IMR-90 (cell line): ENCODE data around the gene SHISAL2B. TPM values are rescaled to one million over a fixed set of nuclear protein-coding genes. Genes with fewer than 3 reads are reported as not detected.

ENCODE experiments used
- ATAC-seq: fragments of 200-7000 bp; cut with Tn5 transposase; 2 replicates; pipeline ENCODE4 v1.9.1; 2020; ENCODE audit warnings: low read depth, mild to moderate bottlenecking, moderate library complexity
- BruUV-seq: library from RNA; stranded (reverse); fragments of 400-500 nt; replicated peaks from 2 replicates; lab custom pipeline; 2021; lab: Mats Ljungman, UMichigan
- CTCF ChIA-PET: fragments of 300-600 bp; formaldehyde crosslinking; extraction: SDS; loops from one replicate; lab custom pipeline; 2021; ENCODE audit warnings: antibody characterized with exemption; lab: Yijun Ruan, JAX
- POLR2A ChIA-PET: fragments of 300-600 bp; sonication (Branson Sonifier 250); formaldehyde crosslinking; loops from one replicate; lab custom pipeline; 2022; ENCODE audit warnings: antibody characterized with exemption; ENCODE audit not compliant: unreplicated experiment; lab: Charles Lee
- DNase-seq: peaks from one replicate; pipeline ENCODE4 v3.0.0; 2013
- H2AFZ ChIP-seq: replicated peaks from 2 replicates; pipeline ENCODE3; 2013; ENCODE audit warnings: low read length, mild to moderate bottlenecking; ENCODE audit not compliant: poor library complexity
- H2AK5ac ChIP-seq: 2 replicates; pipeline ENCODE4 v1.6.1; 2013; ENCODE audit warnings: low read depth, low read length, inconsistent platforms
- H2AK9ac ChIP-seq: replicated peaks from 2 replicates; pipeline ENCODE3; 2013; ENCODE audit warnings: mild to moderate bottlenecking, low read depth, low read length, moderate library complexity; ENCODE audit not compliant: poor library complexity
- H2BK120ac ChIP-seq: 2 replicates; pipeline ENCODE4 v1.6.1; 2013; ENCODE audit warnings: low read depth, low read length, inconsistent platforms
- H2BK15ac ChIP-seq: 3 replicates; pipeline ENCODE4 v1.6.1; 2013; ENCODE audit warnings: low read depth, low read length, inconsistent platforms
- H2BK20ac ChIP-seq: 2 replicates; pipeline ENCODE4 v1.6.1; 2013; ENCODE audit warnings: low read depth, mild to moderate bottlenecking, inconsistent platforms, low read length, moderate library complexity
- H2BK5ac ChIP-seq: 2 replicates; pipeline ENCODE4 v1.6.1; 2013; ENCODE audit warnings: mild to moderate bottlenecking, low read depth, low read length, inconsistent platforms; ENCODE audit not compliant: poor library complexity, severe bottlenecking
- H3K14ac ChIP-seq: replicated peaks from 2 replicates; pipeline ENCODE4 v1.6.1; 2013; ENCODE audit warnings: low read depth, low read length, inconsistent platforms
- H3K18ac ChIP-seq: 2 replicates; pipeline ENCODE4 v1.6.1; 2013; ENCODE audit warnings: low read depth, low read length, control low read depth
- H3K23ac ChIP-seq: 2 replicates; pipeline ENCODE4 v1.6.1; 2013; ENCODE audit warnings: low read depth, low read length, inconsistent platforms
- H3K27ac ChIP-seq: 2 replicates; pipeline ENCODE4 v1.5.1; 2013; ENCODE audit warnings: mild to moderate bottlenecking, control low read depth, low read length; ENCODE audit not compliant: insufficient read depth
- H3K27me3 ChIP-seq: 2 replicates; pipeline ENCODE4 v1.6.1; 2013; ENCODE audit warnings: low read length; ENCODE audit not compliant: control insufficient read depth, insufficient read depth
- H3K36me3 ChIP-seq: 2 replicates; pipeline ENCODE4 v1.6.1; 2013; ENCODE audit warnings: low read length, mixed read lengths; ENCODE audit not compliant: control insufficient read depth, insufficient read depth
- H3K4ac ChIP-seq: 2 replicates; pipeline ENCODE4 v1.6.1; 2013; ENCODE audit warnings: low read depth, low read length, inconsistent platforms
- H3K4me1 ChIP-seq: 2 replicates; pipeline ENCODE4 v1.6.1; 2013; ENCODE audit warnings: low read length, mixed read lengths; ENCODE audit not compliant: control insufficient read depth, insufficient read depth
- H3K4me2 ChIP-seq: 2 replicates; pipeline ENCODE4 v1.6.1; 2013; ENCODE audit warnings: low read depth, mild to moderate bottlenecking, control low read depth, low read length, moderate library complexity
- H3K4me3 ChIP-seq: 2 replicates; pipeline ENCODE4 v1.5.1; 2013; ENCODE audit warnings: low read depth, mild to moderate bottlenecking, control low read depth, low read length, moderate library complexity; ENCODE audit not compliant: insufficient read depth
- H3K56ac ChIP-seq: 2 replicates; pipeline ENCODE4 v1.6.1; 2013; ENCODE audit warnings: low read length, inconsistent platforms; ENCODE audit not compliant: insufficient read depth; ENCODE audit errors: extremely low read depth
- H3K79me1 ChIP-seq, 2 experiments: 2 replicates each; pipeline ENCODE4 v1.6.1; 2013; ENCODE audit warnings: low read length in 2 of 2, inconsistent platforms in 1 of 2, low read depth in 1 of 2
- H3K9ac ChIP-seq: 2 replicates; pipeline ENCODE4 v1.6.1; 2013; ENCODE audit warnings: low read depth, low read length, control low read depth
- H3K9me1 ChIP-seq: 2 replicates; pipeline ENCODE4 v1.6.1; 2013; ENCODE audit warnings: low read length, inconsistent platforms; ENCODE audit not compliant: insufficient read depth
- H3K9me3 ChIP-seq: 2 replicates; pipeline ENCODE4 v1.6.1; 2013; ENCODE audit warnings: low read length; ENCODE audit not compliant: control insufficient read depth, insufficient read depth
- H4K20me1 ChIP-seq: 2 replicates; pipeline ENCODE4 v1.6.1; 2013; ENCODE audit warnings: low read length, inconsistent platforms; ENCODE audit not compliant: insufficient read depth
- H4K5ac ChIP-seq: 2 replicates; pipeline ENCODE4 v1.6.1; 2013; ENCODE audit warnings: mild to moderate bottlenecking, low read depth, low read length, control low read depth
- H4K8ac ChIP-seq, 2 experiments: 2 replicates each; pipeline ENCODE4 v1.6.1; 2013; ENCODE audit warnings: low read depth in 2 of 2, low read length in 2 of 2, control low read depth in 1 of 2, inconsistent platforms in 1 of 2
- H4K91ac ChIP-seq: 2 replicates; pipeline ENCODE4 v1.6.1; 2013; ENCODE audit warnings: low read depth, low read length, inconsistent platforms; ENCODE audit not compliant: insufficient read depth
- BHLHE40 ChIP-seq: fragments of 150-350 bp; IDR thresholded peaks from 2 replicates; pipeline ENCODE4 v1.6.1; 2016; ENCODE audit warnings: mild to moderate bottlenecking, low read depth, low read length
- CEBPB ChIP-seq: IDR thresholded peaks from 2 replicates; pipeline ENCODE4 v1.6.1; 2012; ENCODE audit warnings: low read depth, low read length, improper control_type of control experiment
- CHD1 ChIP-seq: IDR thresholded peaks from 2 replicates; pipeline ENCODE4 v1.6.1; 2012; ENCODE audit warnings: low read depth, low read length, improper control_type of control experiment
- FOS ChIP-seq: fragments of 150-350 bp; IDR thresholded peaks from 2 replicates; pipeline ENCODE4 v1.6.1; 2016; ENCODE audit warnings: low read depth, low read length
- MAFK ChIP-seq: IDR thresholded peaks from 2 replicates; pipeline ENCODE4 v1.6.1; 2012; ENCODE audit warnings: low read depth, low read length, improper control_type of control experiment
- MAZ ChIP-seq: IDR thresholded peaks from 2 replicates; pipeline ENCODE4 v1.6.1; 2012; ENCODE audit warnings: low read depth, mild to moderate bottlenecking, low read length, improper control_type of control experiment, moderate library complexity, borderline replicate concordance
- MXI1 ChIP-seq: IDR thresholded peaks from 2 replicates; pipeline ENCODE4 v1.6.1; 2012; ENCODE audit warnings: low read depth, mild to moderate bottlenecking, low read length, moderate library complexity, borderline replicate concordance
- NFE2L2 ChIP-seq: fragments of 150-350 bp; IDR thresholded peaks from 2 replicates; pipeline ENCODE4 v1.6.1; 2016; ENCODE audit warnings: low read depth, mild to moderate bottlenecking, low read length
- POLR2A ChIP-seq: IDR thresholded peaks from 2 replicates; pipeline ENCODE4 v1.6.1; 2012; ENCODE audit warnings: mild to moderate bottlenecking, low read depth, low read length
- RAD21 ChIP-seq: IDR thresholded peaks from 2 replicates; pipeline ENCODE4 v1.6.1; 2012; ENCODE audit warnings: low read length, improper control_type of control experiment
- RCOR1 ChIP-seq: IDR thresholded peaks from 2 replicates; pipeline ENCODE4 v1.6.1; 2012; ENCODE audit warnings: mild to moderate bottlenecking, low read length, improper control_type of control experiment; ENCODE audit not compliant: insufficient replicate concordance
- RFX5 ChIP-seq: IDR thresholded peaks from 2 replicates; pipeline ENCODE4 v1.8.0; 2012; ENCODE audit warnings: low read depth, mild to moderate bottlenecking, low read length, moderate library complexity
- SMC3 ChIP-seq: fragments of 150-350 bp; IDR thresholded peaks from 2 replicates; pipeline ENCODE4 v1.6.1; 2016; ENCODE audit warnings: low read depth, mild to moderate bottlenecking, antibody characterized with exemption, low read length, moderate library complexity
- USF2 ChIP-seq: fragments of 150-350 bp; IDR thresholded peaks from 2 replicates; pipeline ENCODE4 v1.6.1; 2017; ENCODE audit warnings: mild to moderate bottlenecking, antibody characterized with exemption, low read length, low read depth
- WGBS, 2 experiments: methylation state at CpG; one replicate each; pipeline versions ENCODE4 v1.1.5 to v1.1.7; 2013; ENCODE audit warnings: missing lambda C conversion rate in 2 of 2; ENCODE audit not compliant: insufficient read length in 1 of 2; ENCODE audit errors: extremely low coverage in 2 of 2; 5-methylcytosine and 5-hydroxymethylcytosine counted together
- dilution Hi-C: fragments of 300-500 bp; cut with HindIII; formaldehyde crosslinking; loops from one replicate; pipeline ENCODE4 v1.14.3; 2018; ENCODE audit warnings: low sequenced_read_pairs; ENCODE audit not compliant: unreplicated experiment
- in situ Hi-C: fragments of 300-500 bp; cut with MboI; formaldehyde crosslinking; loops from 3 replicates; pipeline ENCODE4 v1.14.3; 2019; ENCODE audit warnings: low sequenced_read_pairs, inconsistent platforms, mixed read lengths
- intact Hi-C: fragments of 100-400 bp; cut with micrococcal nuclease; formaldehyde crosslinking; loops from 2 replicates; pipeline ENCODE4 v1.10.0; 2022
- polyA plus RNA-seq, 3 experiments: library from polyadenylated mRNA; depleted of rRNA; stranded (reverse); fragments of >200 nt; gene quantifications; 2 replicates each; pipeline ENCODE4 v1.2.3, GENCODE V29; 2012; ENCODE audit warnings: low replicate concordance in 1 of 3
- total RNA-seq: library from RNA; depleted of rRNA; stranded (reverse); fragments of >200 nt; gene quantifications from 2 replicates; pipeline ENCODE4 v1.2.3, GENCODE V29; 2012
- TF ChIP-seq, protein P1 (sequence below): fragments of 150-350 bp; IDR thresholded peaks from 2 replicates; pipeline ENCODE4 v1.6.1; 2016; ENCODE audit warnings: low read depth, mild to moderate bottlenecking, low read length, moderate library complexity, borderline replicate concordance
- TF ChIP-seq, protein P2 (sequence below): conservative IDR thresholded peaks from 2 replicates; pipeline ENCODE4 v1.5.1; 2012; ENCODE audit warnings: mild to moderate bottlenecking, low read depth, low read length, improper control_type of control experiment

Gene SHISAL2B
- total and polyA plus RNA-seq, 2 of the 4 experiments (the other 2 are of a cell fraction): not detected

- H4K5ac ChIP-seq: no peak overlapping the region
- no peak overlapping the region for H4K91ac ChIP-seq
- no peak overlapping the region for H3K4me3 ChIP-seq
- no peak overlapping the region for H2BK20ac ChIP-seq
- H3K27me3 ChIP-seq: no peaks in the 10 kb centered on the region; the same call in 1 of the 2 replicates
- dilution Hi-C loops (no loop called here), in situ Hi-C loops (no loop called here), intact Hi-C loops (no loop called here)
- ChIA-PET CTCF (no interaction called here), POLR2A (no interaction called here)
- H2BK15ac ChIP-seq: no peak overlapping the region
- peaks cover 3% of the 10 kb centered on the region; the same call in 1 of the 2 replicates for H3K4me1 ChIP-seq
- 60% methylated on average over 1 of the region's 1 CpG; no CpG with 5 or more reads in 1 of the 2 experiments for WGBS, 2 experiments
- ATAC-seq (no peak), DNase-seq (no peak)
- no peak overlapping the region for H3K27ac ChIP-seq
- no TSS peak for BruUV-seq
- no peaks in the 10 kb centered on the region for H3K79me1 ChIP-seq
- H3K9me3 ChIP-seq: no peaks in the 10 kb centered on the region
- no peak overlapping the region for H2AFZ ChIP-seq
- H3K23ac ChIP-seq: no peak overlapping the region
- no peaks in the 10 kb centered on the region for H4K20me1 ChIP-seq
- no peak overlapping the region for H3K4me2 ChIP-seq
- no peak overlapping the region for H2AK9ac ChIP-seq
- H2BK5ac ChIP-seq: no peak overlapping the region
- H3K18ac ChIP-seq: no peak overlapping the region
- H4K8ac ChIP-seq: no peak overlapping the region
- no peak overlapping the region for H3K9ac ChIP-seq
- no peaks in the 10 kb centered on the region for H3K9me1 ChIP-seq
- no peak overlapping the region for H2BK120ac ChIP-seq
- no peak for TF ChIP-seq POLR2A
- TF ChIP-seq NFE2L2: no peak
- no peak for TF ChIP-seq RCOR1
- no peak for TF ChIP-seq CHD1
- no peak for TF ChIP-seq MXI1
- TF ChIP-seq USF2: no peak
- no peak for TF ChIP-seq CEBPB
- no peak for TF ChIP-seq MAFK
- no peak for TF ChIP-seq FOS
- no peak for TF ChIP-seq SMC3
- TF ChIP-seq, protein P1, sequence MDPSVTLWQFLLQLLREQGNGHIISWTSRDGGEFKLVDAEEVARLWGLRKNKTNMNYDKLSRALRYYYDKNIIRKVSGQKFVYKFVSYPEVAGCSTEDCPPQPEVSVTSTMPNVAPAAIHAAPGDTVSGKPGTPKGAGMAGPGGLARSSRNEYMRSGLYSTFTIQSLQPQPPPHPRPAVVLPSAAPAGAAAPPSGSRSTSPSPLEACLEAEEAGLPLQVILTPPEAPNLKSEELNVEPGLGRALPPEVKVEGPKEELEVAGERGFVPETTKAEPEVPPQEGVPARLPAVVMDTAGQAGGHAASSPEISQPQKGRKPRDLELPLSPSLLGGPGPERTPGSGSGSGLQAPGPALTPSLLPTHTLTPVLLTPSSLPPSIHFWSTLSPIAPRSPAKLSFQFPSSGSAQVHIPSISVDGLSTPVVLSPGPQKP: no peak
- TF ChIP-seq BHLHE40: no peak
- TF ChIP-seq, protein P2, sequence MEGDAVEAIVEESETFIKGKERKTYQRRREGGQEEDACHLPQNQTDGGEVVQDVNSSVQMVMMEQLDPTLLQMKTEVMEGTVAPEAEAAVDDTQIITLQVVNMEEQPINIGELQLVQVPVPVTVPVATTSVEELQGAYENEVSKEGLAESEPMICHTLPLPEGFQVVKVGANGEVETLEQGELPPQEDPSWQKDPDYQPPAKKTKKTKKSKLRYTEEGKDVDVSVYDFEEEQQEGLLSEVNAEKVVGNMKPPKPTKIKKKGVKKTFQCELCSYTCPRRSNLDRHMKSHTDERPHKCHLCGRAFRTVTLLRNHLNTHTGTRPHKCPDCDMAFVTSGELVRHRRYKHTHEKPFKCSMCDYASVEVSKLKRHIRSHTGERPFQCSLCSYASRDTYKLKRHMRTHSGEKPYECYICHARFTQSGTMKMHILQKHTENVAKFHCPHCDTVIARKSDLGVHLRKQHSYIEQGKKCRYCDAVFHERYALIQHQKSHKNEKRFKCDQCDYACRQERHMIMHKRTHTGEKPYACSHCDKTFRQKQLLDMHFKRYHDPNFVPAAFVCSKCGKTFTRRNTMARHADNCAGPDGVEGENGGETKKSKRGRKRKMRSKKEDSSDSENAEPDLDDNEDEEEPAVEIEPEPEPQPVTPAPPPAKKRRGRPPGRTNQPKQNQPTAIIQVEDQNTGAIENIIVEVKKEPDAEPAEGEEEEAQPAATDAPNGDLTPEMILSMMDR: no peak
- TF ChIP-seq RFX5: no peak
- TF ChIP-seq RAD21: no peak
- no peak for TF ChIP-seq MAZ
- no peaks in the 10 kb centered on the region for H3K36me3 ChIP-seq
- no peak overlapping the region for H3K56ac ChIP-seq
- H3K4ac ChIP-seq: no peak overlapping the region
- H2AK5ac ChIP-seq: no peak overlapping the region
- H3K14ac ChIP-seq: no peak overlapping the region
Observed at GRCh38 chr5:64670277-64670676, 20.0 kb upstream of the SHISAL2B start.
